Effector memory CD4-positive, alpha-beta T cell (primary cell): ENCODE measurements around the gene ARSG.

Experiments
- DNase-seq, 3 donors: peaks; one replicate each; pipeline ENCODE4 v3.0.0-alpha.2; 2020
- H3K27ac ChIP-seq: 2 replicates; pipeline ENCODE4 v1.7.0; 2013; ENCODE audit warnings: mild to moderate bottlenecking, low read length, moderate library complexity; ENCODE audit not compliant: insufficient read depth, poor library complexity, severe bottlenecking
- H3K27me3 ChIP-seq: replicated peaks from 2 replicates; pipeline ENCODE4 v1.7.0; 2013; ENCODE audit warnings: mild to moderate bottlenecking, low read length; ENCODE audit not compliant: insufficient read depth, control insufficient read depth, poor library complexity, severe bottlenecking
- H3K36me3 ChIP-seq: 2 replicates; pipeline ENCODE4 v1.7.0; 2013; ENCODE audit warnings: mild to moderate bottlenecking, low read length, moderate library complexity; ENCODE audit not compliant: control insufficient read depth, insufficient read depth
- H3K4me1 ChIP-seq: 2 replicates; pipeline ENCODE4 v1.7.0; 2013; ENCODE audit warnings: low read length, mild to moderate bottlenecking; ENCODE audit not compliant: control insufficient read depth, insufficient read depth, poor library complexity, severe bottlenecking
- H3K4me3 ChIP-seq: 2 replicates; pipeline ENCODE4 v1.7.0; 2013; ENCODE audit warnings: low read length, low read depth, mild to moderate bottlenecking; ENCODE audit not compliant: insufficient read depth, poor library complexity, severe bottlenecking
- H3K9me3 ChIP-seq: 2 replicates; pipeline ENCODE4 v1.7.0; 2013; ENCODE audit warnings: mild to moderate bottlenecking, low read length, moderate library complexity; ENCODE audit not compliant: control insufficient read depth

ARSG gene

GRCh38 chr17:68379692-68380677 is 88.7 kb downstream of the ARSG start:
- Histone ChIP-seq H3K4me3 (no peak overlapping the region), H3K4me1 (peaks cover 8% of the 10 kb centered on the region), H3K27ac (no peak overlapping the region), H3K36me3 (no peaks in the 10 kb centered on the region), H3K9me3 (no peaks in the 10 kb centered on the region), H3K27me3 (no peaks in the 10 kb centered on the region)
- DNase-seq, result no peak

GRCh38 chr17:68381076-68381900 is 90.0 kb downstream of the ARSG start:
- peaks cover 8% of the 10 kb centered on the region for H3K4me1 ChIP-seq

GRCh38 chr17:68382582-68383085 is 91.3 kb downstream of the ARSG start:
- Histone ChIP-seq H3K36me3 (no peaks in the 10 kb centered on the region), H3K4me3 (no peak overlapping the region), H3K4me1 (peaks cover 8% of the 10 kb centered on the region), H3K9me3 (no peaks in the 10 kb centered on the region), H3K27ac (no peak overlapping the region), H3K27me3 (no peaks in the 10 kb centered on the region)
- DNase-seq, result no peak

More at GRCh38 chr17:68381076-68381900, 90.0 kb downstream of the ARSG start:
- Histone ChIP-seq H3K9me3 (no peaks in the 10 kb centered on the region), H3K27ac (no peak overlapping the region), H3K36me3 (no peaks in the 10 kb centered on the region), H3K27me3 (no peaks in the 10 kb centered on the region), H3K4me3 (no peak overlapping the region)
- DNase-seq, result no peak

- Histone ChIP-seq H3K4me3 (no peak overlapping the region), H3K9me3 (no peaks in the 10 kb centered on the region), H3K27me3 (no peaks in the 10 kb centered on the region), H3K36me3 (no peaks in the 10 kb centered on the region), H3K4me1 (peaks cover 8% of the 10 kb centered on the region), H3K27ac (no peak overlapping the region)
- no peak for DNase-seq
These were observed 91.8 kb downstream of the ARSG start for GRCh38 chr17:68383120-68383442.

GRCh38 chr17:68383443-68384321 is 92.4 kb downstream of the ARSG start:
- DNase-seq, result no peak
- Histone ChIP-seq H3K27ac (no peak overlapping the region), H3K4me1 (peaks cover 8% of the 10 kb centered on the region), H3K4me3 (peak overlapping the region; percentile 6), H3K9me3 (no peaks in the 10 kb centered on the region), H3K36me3 (no peaks in the 10 kb centered on the region), H3K27me3 (no peaks in the 10 kb centered on the region)

GRCh38 chr17:68384471-68384870 is 93.2 kb downstream of the ARSG start:
- no peaks in the 10 kb centered on the region for H3K9me3 ChIP-seq
- H3K4me3 ChIP-seq, result no peak overlapping the region
- no peak for DNase-seq
- H3K36me3 ChIP-seq, result no peaks in the 10 kb centered on the region
- H3K4me1 ChIP-seq, result peaks cover 8% of the 10 kb centered on the region
- H3K27me3 ChIP-seq, result no peaks in the 10 kb centered on the region
- no peak overlapping the region for H3K27ac ChIP-seq

- peaks cover 8% of the 10 kb centered on the region for H3K4me1 ChIP-seq
- no peaks in the 10 kb centered on the region for H3K9me3 ChIP-seq
- H3K4me3 ChIP-seq, result no peak overlapping the region
- H3K36me3 ChIP-seq, result no peaks in the 10 kb centered on the region
- no peaks in the 10 kb centered on the region for H3K27me3 ChIP-seq
- DNase-seq, result no peak
- H3K27ac ChIP-seq, result no peak overlapping the region
These were observed 93.6 kb downstream of the ARSG start for GRCh38 chr17:68384941-68385340.

GRCh38 chr17:68385490-68386215 is 94.4 kb downstream of the ARSG start:
- DNase-seq, result no peak
- no peak overlapping the region for H3K4me3 ChIP-seq
- H3K9me3 ChIP-seq, result no peaks in the 10 kb centered on the region
- H3K4me1 ChIP-seq, result peaks cover 8% of the 10 kb centered on the region
- H3K36me3 ChIP-seq, result no peaks in the 10 kb centered on the region
- H3K27ac ChIP-seq, result no peak overlapping the region
- H3K27me3 ChIP-seq, result no peaks in the 10 kb centered on the region
